BLaER1 treated with 17β-estradiol and CSF1 and Interleukin-3, amounts not matched to agents 10 nM and 100 nM (cell line): ENCODE measurements around the gene RAPGEFL1.
A peak's percentile ranks its signal among the peaks of the same experiment; 100 is the strongest.
"Not testable (repeated sequence)": the region's sequence is repeated elsewhere in the genome, so short reads cannot be mapped to it uniquely, and the experiment has no call there.

ENCODE experiments used
- H3K27ac ChIP-seq, 11 experiments: shearing (Covaris generic); formaldehyde crosslinking; 2 replicates each; pipeline ENCODE4 v1.8.1; 2022
- H3K27me3 ChIP-seq, 11 experiments: shearing (Covaris generic); formaldehyde crosslinking; 2 replicates each; pipeline ENCODE4 v1.8.1; 2022
- H3K36me3 ChIP-seq, 11 experiments: shearing (Covaris generic); formaldehyde crosslinking; 2 replicates each; pipeline ENCODE4 v1.8.1; 2022
- H3K4me1 ChIP-seq, 10 experiments: shearing (Covaris generic); formaldehyde crosslinking; 2 replicates each; pipeline ENCODE4 v1.8.1; 2022
- H3K4me2 ChIP-seq, 11 experiments: shearing (Covaris generic); formaldehyde crosslinking; 2 replicates each; pipeline ENCODE4 v1.8.1; 2022
- H3K4me3 ChIP-seq, 10 experiments: shearing (Covaris generic); formaldehyde crosslinking; 2 replicates each; pipeline ENCODE4 v1.8.1; 2022
- H3K9ac ChIP-seq, 11 experiments: shearing (Covaris generic); formaldehyde crosslinking; 2 replicates each; pipeline ENCODE4 v1.8.1; 2022
- H3K9me3 ChIP-seq, 11 experiments: shearing (Covaris generic); formaldehyde crosslinking; replicated peaks in 1 of 11; 2 replicates each; pipeline ENCODE4 v1.8.1; 2022
- H4K20me1 ChIP-seq, 11 experiments: shearing (Covaris generic); formaldehyde crosslinking; 2 replicates each; pipeline ENCODE4 v1.8.1; 2022
- Cebpa-rat ChIP-seq, 11 experiments: shearing (Covaris generic); IDR thresholded peaks; 2 replicates each; pipeline ENCODE4 v1.8.1; 2022

Gene RAPGEFL1

DNA sequence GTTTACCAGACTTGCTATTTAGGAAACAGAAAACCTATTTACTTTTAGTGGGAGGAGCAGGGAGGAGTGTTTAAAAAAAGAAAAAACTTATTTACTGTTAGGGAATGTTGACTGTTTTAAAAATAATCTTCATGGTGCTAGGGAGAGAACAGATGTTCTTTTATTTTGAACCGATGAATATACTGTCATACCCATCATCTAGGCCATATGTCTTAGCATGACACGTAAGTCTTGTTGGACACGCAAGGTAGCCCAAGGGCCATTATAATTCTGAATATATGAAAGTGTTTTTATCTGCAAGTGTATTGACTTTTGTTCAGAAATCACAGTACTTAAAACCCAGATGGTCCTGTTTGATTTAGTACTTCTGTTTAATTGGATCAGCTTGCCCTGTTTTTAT lies 53.4 kb downstream of the RAPGEFL1 start:
- no peak overlapping the region for H3K4me2 ChIP-seq
- H4K20me1 ChIP-seq = peaks cover 10 to 93% (median 53%) of the 10 kb centered on the region in 11 experiments; a peak in 17 of 22 replicates
- H3K27me3 ChIP-seq = no peaks in the 10 kb centered on the region
- H3K9ac ChIP-seq = no peak overlapping the region
- H3K9me3 ChIP-seq = no peaks in the 10 kb centered on the region
- H3K4me3 ChIP-seq = no peak overlapping the region
- peaks cover 0 to 15% (median 3%) of the 10 kb centered on the region in 10 experiments; a peak in 8 of 20 replicates for H3K4me1 ChIP-seq
- TF ChIP-seq Cebpa-rat (IDR thresholded peaks at IDR 0.05) = no peak
- no peak overlapping the region for H3K27ac ChIP-seq
- H3K36me3 ChIP-seq = peaks cover 57 to 94% (median 69%) of the 10 kb centered on the region in 11 experiments

- not testable (repeated sequence) for H3K9me3 ChIP-seq, H3K27me3 ChIP-seq, H3K4me2 ChIP-seq, H3K27ac ChIP-seq, H3K9ac ChIP-seq, H3K4me3 ChIP-seq
- Histone ChIP-seq H4K20me1 (peaks cover 16 to 93% (median 43%) of the 10 kb centered on the region in 11 experiments; a peak in 18 of 22 replicates), H3K4me1 (peaks cover 0 to 15% (median 3%) of the 10 kb centered on the region in 10 experiments; a peak in 8 of 20 replicates), H3K36me3 (peaks cover 50 to 94% (median 69%) of the 10 kb centered on the region in 11 experiments)
Measured at GRCh38 chr17:40231928-40232327, 54.7 kb downstream of the RAPGEFL1 start.

DNA sequence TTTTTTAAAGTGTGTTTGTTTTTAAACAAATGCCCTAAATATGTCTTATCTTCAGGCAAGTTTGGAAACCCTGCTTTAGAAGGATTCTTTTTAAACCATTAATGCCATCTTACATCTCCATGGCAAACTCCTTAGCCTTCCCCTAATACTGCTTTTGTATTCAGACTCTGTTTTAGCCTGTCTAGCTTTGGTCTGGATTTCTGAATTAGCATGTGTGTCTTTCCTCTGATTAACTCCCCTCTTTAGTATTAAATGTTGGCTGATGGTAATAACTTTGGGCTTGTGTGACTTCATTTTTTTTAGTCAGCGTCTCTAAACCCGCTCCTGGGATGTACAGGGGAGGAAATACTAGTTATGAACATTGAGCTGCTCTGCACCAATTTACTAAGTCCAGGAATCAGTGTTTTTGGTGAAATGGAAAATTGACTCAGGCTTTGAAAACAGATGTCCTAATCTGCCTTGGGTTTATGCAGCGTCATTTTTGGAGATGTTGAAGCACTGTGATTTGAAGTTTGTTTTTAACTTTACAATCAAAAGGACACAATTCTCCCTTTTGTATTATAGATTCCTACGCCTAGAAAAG lies 64.1 kb downstream of the RAPGEFL1 start:
- H4K20me1 ChIP-seq = peaks cover 23 to 98% (median 72%) of the 10 kb centered on the region in 11 experiments; a peak in 20 of 22 replicates
- no peaks in the 10 kb centered on the region for H3K9me3 ChIP-seq
- peaks cover 8 to 74% (median 29%) of the 10 kb centered on the region in 11 experiments; a peak in 16 of 22 replicates for H3K36me3 ChIP-seq
- H3K27me3 ChIP-seq = no peaks in the 10 kb centered on the region
- H3K4me3 ChIP-seq = no peak overlapping the region
- no peak overlapping the region for H3K27ac ChIP-seq
- no peak overlapping the region for H3K4me2 ChIP-seq
- H3K4me1 ChIP-seq = peaks cover 0 to 7% (median 0%) of the 10 kb centered on the region in 10 experiments; a peak in 1 of 20 replicates
- peak overlapping the region in 2 of 11 experiments; percentile 9 to 38; a peak in 2 of 22 replicates for H3K9ac ChIP-seq
- no peak for TF ChIP-seq Cebpa-rat (IDR thresholded peaks at IDR 0.05)

- no peak overlapping the region for H3K4me3 ChIP-seq
- no peak overlapping the region for H3K4me2 ChIP-seq
- peaks cover 5 to 68% (median 25%) of the 10 kb centered on the region in 11 experiments; a peak in 13 of 22 replicates for H3K36me3 ChIP-seq
- no peaks in the 10 kb centered on the region for H3K9me3 ChIP-seq
- H3K4me1 ChIP-seq = peaks cover 0 to 7% (median 0%) of the 10 kb centered on the region in 10 experiments; a peak in 5 of 20 replicates
- H4K20me1 ChIP-seq = peaks cover 30 to 98% (median 86%) of the 10 kb centered on the region in 11 experiments; a peak in 20 of 22 replicates
- H3K27ac ChIP-seq = no peak overlapping the region
- H3K9ac ChIP-seq = 0 out of 22 replicates have a peak overlapping the region, but pooled peaks of 1 of the 11 experiments have one; percentile 15
- no peak for TF ChIP-seq Cebpa-rat (IDR thresholded peaks at IDR 0.05)
- H3K27me3 ChIP-seq = no peaks in the 10 kb centered on the region
Measured at GRCh38 chr17:40242774-40243173, 65.5 kb downstream of the RAPGEFL1 start.

GRCh38 chr17:40243761-40244160 lies 66.5 kb downstream of the RAPGEFL1 start:
- TF ChIP-seq Cebpa-rat (IDR thresholded peaks at IDR 0.05) = no peak
- H3K4me3 ChIP-seq = no peak overlapping the region
- H3K27ac ChIP-seq = no peak overlapping the region

GRCh38 chr17:40244255-40244654 lies 67.0 kb downstream of the RAPGEFL1 start:
- H4K20me1 ChIP-seq = peaks cover 30 to 100% (median 95%) of the 10 kb centered on the region in 11 experiments; a peak in 21 of 22 replicates
- no peaks in the 10 kb centered on the region for H3K9me3 ChIP-seq
- no peak overlapping the region for H3K9ac ChIP-seq
- H3K36me3 ChIP-seq = peaks cover 5 to 67% (median 20%) of the 10 kb centered on the region in 11 experiments; a peak in 13 of 22 replicates
- H3K27ac ChIP-seq = no peak overlapping the region
- H3K4me2 ChIP-seq = no peak overlapping the region
- peaks cover 0 to 15% (median 0%) of the 10 kb centered on the region in 10 experiments; a peak in 6 of 20 replicates for H3K4me1 ChIP-seq
- H3K4me3 ChIP-seq = no peak overlapping the region
- no peak for TF ChIP-seq Cebpa-rat (IDR thresholded peaks at IDR 0.05)
- H3K27me3 ChIP-seq = no peaks in the 10 kb centered on the region

More at GRCh38 chr17:40243761-40244160, 66.5 kb downstream of the RAPGEFL1 start:
- H3K4me1 ChIP-seq = peaks cover 0 to 14% (median 0%) of the 10 kb centered on the region in 10 experiments; a peak in 6 of 20 replicates
- H3K9ac ChIP-seq = no peak overlapping the region
- H3K36me3 ChIP-seq = peaks cover 5 to 68% (median 22%) of the 10 kb centered on the region in 11 experiments; a peak in 13 of 22 replicates
- H3K4me2 ChIP-seq = no peak overlapping the region
- H4K20me1 ChIP-seq = peaks cover 30 to 98% (median 93%) of the 10 kb centered on the region in 11 experiments; a peak in 21 of 22 replicates
- no peaks in the 10 kb centered on the region for H3K9me3 ChIP-seq
- no peaks in the 10 kb centered on the region for H3K27me3 ChIP-seq
